ENCODE measurements around the gene ABHD14A.

ABHD14A gene

DNA sequence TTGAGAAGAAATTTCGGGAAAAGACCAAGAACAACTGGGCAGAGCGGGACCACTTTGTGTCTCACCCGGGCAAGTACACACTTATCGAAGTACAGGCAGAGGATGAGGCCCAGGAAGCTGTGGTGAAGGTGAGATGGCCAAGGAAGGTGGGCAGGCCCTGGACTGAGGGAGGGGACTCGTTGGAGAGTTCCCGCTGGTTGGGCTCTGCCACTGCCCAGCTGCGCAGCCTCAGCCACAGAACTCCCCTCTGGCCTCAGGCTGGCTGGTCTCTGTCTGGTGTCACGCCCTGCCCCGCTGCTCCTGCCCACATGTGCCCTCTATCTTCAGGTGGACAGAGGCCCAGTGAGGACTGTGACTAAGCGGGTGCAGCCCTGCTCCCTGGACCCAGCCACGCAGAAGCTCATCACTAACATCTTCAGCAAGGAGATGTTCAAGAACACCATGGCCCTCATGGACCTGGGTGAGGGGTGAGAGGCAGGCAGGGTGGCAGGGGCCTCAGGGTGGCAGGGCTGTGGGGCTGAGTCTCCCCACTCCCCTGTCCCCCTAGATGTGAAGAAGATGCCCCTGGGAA is 30.3 kb upstream of the ABHD14A start:
- no peak for ATAC-seq
- TF ChIP-seq ARNTL (CRISPR knock-in tag; IDR thresholded peaks at IDR 0.05; ENCODE audit: borderline replicate concordance, low read depth) (no peak), BACH2 (CRISPR knock-in tag; IDR thresholded peaks at IDR 0.05; ENCODE audit: borderline replicate concordance) (no peak), GLIS3 (CRISPR knock-in tag; IDR thresholded peaks at IDR 0.05) (no peak), ISL1 (CRISPR knock-in tag; IDR thresholded peaks at IDR 0.05) (no peak), TCF4 (CRISPR knock-in tag; IDR thresholded peaks at IDR 0.05; ENCODE audit: borderline replicate concordance) (no peak), PPARA (CRISPR knock-in tag; IDR thresholded peaks at IDR 0.05; ENCODE audit: borderline replicate concordance) (no peak), ZNF70 (CRISPR knock-in tag; IDR thresholded peaks at IDR 0.05) (no peak), CREB5 (CRISPR knock-in tag; IDR thresholded peaks at IDR 0.05; ENCODE audit: low read depth) (no peak), CSDC2 (CRISPR knock-in tag; IDR thresholded peaks at IDR 0.05) (no peak), ZC3H10 (CRISPR knock-in tag; IDR thresholded peaks at IDR 0.05) (no peak), SNAI2 (CRISPR knock-in tag; IDR thresholded peaks at IDR 0.05) (no peak), ZFP3 (CRISPR knock-in tag; IDR thresholded peaks at IDR 0.05) (no peak), TOX (CRISPR knock-in tag; IDR thresholded peaks at IDR 0.05; ENCODE audit: borderline replicate concordance) (no peak)
- TF ChIP-seq, protein P1, sequence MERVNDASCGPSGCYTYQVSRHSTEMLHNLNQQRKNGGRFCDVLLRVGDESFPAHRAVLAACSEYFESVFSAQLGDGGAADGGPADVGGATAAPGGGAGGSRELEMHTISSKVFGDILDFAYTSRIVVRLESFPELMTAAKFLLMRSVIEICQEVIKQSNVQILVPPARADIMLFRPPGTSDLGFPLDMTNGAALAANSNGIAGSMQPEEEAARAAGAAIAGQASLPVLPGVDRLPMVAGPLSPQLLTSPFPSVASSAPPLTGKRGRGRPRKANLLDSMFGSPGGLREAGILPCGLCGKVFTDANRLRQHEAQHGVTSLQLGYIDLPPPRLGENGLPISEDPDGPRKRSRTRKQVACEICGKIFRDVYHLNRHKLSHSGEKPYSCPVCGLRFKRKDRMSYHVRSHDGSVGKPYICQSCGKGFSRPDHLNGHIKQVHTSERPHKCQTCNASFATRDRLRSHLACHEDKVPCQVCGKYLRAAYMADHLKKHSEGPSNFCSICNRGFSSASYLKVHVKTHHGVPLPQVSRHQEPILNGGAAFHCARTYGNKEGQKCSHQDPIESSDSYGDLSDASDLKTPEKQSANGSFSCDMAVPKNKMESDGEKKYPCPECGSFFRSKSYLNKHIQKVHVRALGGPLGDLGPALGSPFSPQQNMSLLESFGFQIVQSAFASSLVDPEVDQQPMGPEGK (CRISPR knock-in tag; IDR thresholded peaks at IDR 0.05; ENCODE audit: borderline replicate concordance): no peak

DNA sequence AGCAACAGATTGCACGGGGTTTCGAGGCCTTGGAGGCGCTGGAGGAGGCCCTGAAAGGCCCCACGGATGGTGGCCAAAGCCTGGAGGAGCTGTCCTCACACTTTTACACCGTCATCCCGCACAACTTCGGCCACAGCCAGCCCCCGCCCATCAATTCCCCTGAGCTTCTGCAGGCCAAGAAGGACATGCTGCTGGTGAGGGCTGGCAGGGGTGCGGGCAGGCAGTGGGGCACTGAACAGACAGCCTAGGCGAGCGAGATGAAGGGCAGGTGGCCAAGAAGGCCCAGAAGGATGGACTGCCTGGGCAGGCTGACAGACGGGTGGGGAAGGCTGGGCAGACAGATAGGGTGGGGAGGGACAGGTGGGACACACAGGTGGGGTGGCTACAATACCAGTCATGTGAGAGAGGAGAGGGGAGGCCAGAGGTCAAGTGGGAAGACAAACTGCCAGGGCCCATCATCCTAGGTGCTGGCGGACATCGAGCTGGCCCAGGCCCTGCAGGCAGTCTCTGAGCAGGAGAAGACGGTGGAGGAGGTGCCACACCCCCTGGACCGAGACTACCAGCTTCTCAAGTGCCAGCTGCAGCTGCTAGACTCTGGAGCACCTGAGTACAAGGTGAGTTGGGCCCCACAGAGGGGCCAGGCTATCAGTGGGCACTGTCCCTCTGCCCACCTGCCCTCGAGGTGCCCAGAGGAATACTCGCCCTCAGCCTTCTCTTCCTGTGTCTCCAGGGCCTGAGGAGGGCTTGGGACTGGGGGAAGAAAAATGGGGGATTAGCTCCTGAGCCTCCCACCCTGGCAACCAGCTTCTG is 29.6 kb upstream of the ABHD14A start:
- no peak for TF ChIP-seq ZNF565 (CRISPR knock-in tag; conservative IDR thresholded peaks at IDR 0.05; ENCODE audit: low read depth)
- TF ChIP-seq ZNF8 (CRISPR knock-in tag; IDR thresholded peaks at IDR 0.05): no peak
- TF ChIP-seq SNAI2 (CRISPR knock-in tag; IDR thresholded peaks at IDR 0.05): no peak
- TF ChIP-seq, protein P2, sequence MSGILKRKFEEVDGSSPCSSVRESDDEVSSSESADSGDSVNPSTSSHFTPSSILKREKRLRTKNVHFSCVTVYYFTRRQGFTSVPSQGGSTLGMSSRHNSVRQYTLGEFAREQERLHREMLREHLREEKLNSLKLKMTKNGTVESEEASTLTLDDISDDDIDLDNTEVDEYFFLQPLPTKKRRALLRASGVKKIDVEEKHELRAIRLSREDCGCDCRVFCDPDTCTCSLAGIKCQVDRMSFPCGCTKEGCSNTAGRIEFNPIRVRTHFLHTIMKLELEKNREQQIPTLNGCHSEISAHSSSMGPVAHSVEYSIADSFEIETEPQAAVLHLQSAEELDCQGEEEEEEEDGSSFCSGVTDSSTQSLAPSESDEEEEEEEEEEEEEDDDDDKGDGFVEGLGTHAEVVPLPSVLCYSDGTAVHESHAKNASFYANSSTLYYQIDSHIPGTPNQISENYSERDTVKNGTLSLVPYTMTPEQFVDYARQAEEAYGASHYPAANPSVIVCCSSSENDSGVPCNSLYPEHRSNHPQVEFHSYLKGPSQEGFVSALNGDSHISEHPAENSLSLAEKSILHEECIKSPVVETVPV (CRISPR knock-in tag; IDR thresholded peaks at IDR 0.05): no peak
- TF ChIP-seq, protein P1 (CRISPR knock-in tag; IDR thresholded peaks at IDR 0.05; ENCODE audit: borderline replicate concordance): no peak
- no peak for TF ChIP-seq ZC3H10 (CRISPR knock-in tag; IDR thresholded peaks at IDR 0.05)
- no peak for TF ChIP-seq GLIS3 (CRISPR knock-in tag; IDR thresholded peaks at IDR 0.05)
- TF ChIP-seq ISL1 (CRISPR knock-in tag; IDR thresholded peaks at IDR 0.05): no peak
- no peak for TF ChIP-seq OSR1 (CRISPR knock-in tag; IDR thresholded peaks at IDR 0.05)
- TF ChIP-seq, protein P3, sequence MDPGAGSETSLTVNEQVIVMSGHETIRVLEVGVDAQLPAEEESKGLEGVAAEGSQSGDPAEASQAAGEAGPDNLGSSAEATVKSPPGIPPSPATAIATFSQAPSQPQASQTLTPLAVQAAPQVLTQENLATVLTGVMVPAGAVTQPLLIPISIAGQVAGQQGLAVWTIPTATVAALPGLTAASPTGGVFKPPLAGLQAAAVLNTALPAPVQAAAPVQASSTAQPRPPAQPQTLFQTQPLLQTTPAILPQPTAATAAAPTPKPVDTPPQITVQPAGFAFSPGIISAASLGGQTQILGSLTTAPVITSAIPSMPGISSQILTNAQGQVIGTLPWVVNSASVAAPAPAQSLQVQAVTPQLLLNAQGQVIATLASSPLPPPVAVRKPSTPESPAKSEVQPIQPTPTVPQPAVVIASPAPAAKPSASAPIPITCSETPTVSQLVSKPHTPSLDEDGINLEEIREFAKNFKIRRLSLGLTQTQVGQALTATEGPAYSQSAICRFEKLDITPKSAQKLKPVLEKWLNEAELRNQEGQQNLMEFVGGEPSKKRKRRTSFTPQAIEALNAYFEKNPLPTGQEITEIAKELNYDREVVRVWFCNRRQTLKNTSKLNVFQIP (CRISPR knock-in tag; IDR thresholded peaks at IDR 0.05; ENCODE audit: borderline replicate concordance, low read depth): no peak
- no peak for TF ChIP-seq CSDC2 (CRISPR knock-in tag; IDR thresholded peaks at IDR 0.05)
- no peak for ATAC-seq

GRCh38 chr3:51945926-51946705 is 28.7 kb upstream of the ABHD14A start:
- no peak for ATAC-seq

More at GRCh38 chr3:51945926-51946705, 28.7 kb upstream of the ABHD14A start:
- TF ChIP-seq TOX (CRISPR knock-in tag; IDR thresholded peaks at IDR 0.05; ENCODE audit: borderline replicate concordance) (no peak), TCF4 (CRISPR knock-in tag; IDR thresholded peaks at IDR 0.05; ENCODE audit: borderline replicate concordance) (no peak), SNAI2 (CRISPR knock-in tag; IDR thresholded peaks at IDR 0.05) (no peak), RARB (CRISPR knock-in tag; IDR thresholded peaks at IDR 0.05) (no peak), ESRRG (CRISPR knock-in tag; IDR thresholded peaks at IDR 0.05) (no peak), CSDC2 (CRISPR knock-in tag; IDR thresholded peaks at IDR 0.05) (no peak)
- TF ChIP-seq, protein P2 (CRISPR knock-in tag; IDR thresholded peaks at IDR 0.05): no peak

All from SK-N-SH treated with all-trans-retinoic acid at 6 μM for 48 hours (cell line).